IPS-11a (cell line): ENCODE results near the gene HMCN2.

ENCODE experiments used
- H3K4me3 ChIP-seq: one replicate; pipeline ENCODE4 v1.5.1; 2013; ENCODE audit warnings: low read depth, low read length, control low read depth

Gene HMCN2

DNA sequence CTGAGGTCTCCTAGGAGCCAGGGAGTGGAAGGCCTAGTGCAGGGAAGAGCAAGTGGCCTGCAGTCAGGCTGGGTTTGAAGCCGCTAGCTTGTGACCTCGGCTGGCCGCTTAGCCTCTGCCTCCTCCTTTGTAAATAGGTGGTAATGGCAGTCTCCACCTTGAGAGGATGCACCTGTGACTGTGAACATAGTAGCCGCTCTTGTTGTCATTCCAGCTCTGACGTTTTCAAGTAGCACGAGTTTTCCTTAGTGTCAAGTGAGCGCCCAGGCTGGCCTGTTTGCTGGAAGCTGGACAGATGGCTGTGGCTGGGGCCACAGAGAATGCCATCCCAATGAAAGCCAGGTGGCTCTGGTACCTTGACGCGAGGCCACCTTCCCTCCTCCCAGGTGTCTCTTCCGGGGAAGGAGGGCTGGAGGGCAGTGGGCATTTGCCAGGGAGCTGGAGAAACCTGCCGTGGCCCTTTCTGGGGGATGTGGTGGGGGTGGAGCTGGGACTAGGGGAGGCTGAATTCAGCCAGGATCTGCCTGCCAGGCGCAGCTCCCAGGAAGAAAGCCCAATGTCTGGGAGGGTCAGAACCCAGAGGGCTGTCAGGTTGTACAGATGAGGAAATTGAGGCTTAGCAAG is 181.7 kb downstream of the HMCN2 start:
- no peak overlapping the region for H3K4me3 ChIP-seq

DNA sequence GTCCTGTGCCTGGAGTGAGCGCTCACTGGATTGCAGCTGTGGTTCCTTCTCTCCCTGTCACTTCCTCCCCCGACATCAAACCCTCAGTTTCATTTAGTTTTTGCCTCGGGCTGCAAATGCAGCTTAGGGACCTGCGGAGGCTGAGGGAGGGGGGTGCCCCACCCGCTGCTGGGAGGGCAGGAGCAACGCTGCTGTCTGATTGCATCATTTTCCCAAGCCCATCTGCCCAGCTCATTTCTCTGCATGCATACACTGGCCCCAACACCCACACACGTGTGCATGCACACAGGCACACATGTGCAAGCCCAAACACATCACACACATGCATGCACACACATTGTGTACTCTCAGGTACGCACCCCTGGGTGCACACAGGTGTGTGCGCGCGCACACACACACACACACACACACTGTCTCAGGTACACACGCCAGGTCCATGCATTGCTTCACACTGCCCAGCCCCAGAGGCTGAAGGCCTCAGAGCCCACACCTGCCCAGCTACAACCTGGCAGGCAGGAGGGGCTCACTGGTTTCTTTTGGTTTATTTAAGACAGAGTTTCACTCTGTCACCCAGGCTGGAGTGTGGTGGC is 182.6 kb downstream of the HMCN2 start:
- H3K4me3 ChIP-seq, result no peak overlapping the region

DNA sequence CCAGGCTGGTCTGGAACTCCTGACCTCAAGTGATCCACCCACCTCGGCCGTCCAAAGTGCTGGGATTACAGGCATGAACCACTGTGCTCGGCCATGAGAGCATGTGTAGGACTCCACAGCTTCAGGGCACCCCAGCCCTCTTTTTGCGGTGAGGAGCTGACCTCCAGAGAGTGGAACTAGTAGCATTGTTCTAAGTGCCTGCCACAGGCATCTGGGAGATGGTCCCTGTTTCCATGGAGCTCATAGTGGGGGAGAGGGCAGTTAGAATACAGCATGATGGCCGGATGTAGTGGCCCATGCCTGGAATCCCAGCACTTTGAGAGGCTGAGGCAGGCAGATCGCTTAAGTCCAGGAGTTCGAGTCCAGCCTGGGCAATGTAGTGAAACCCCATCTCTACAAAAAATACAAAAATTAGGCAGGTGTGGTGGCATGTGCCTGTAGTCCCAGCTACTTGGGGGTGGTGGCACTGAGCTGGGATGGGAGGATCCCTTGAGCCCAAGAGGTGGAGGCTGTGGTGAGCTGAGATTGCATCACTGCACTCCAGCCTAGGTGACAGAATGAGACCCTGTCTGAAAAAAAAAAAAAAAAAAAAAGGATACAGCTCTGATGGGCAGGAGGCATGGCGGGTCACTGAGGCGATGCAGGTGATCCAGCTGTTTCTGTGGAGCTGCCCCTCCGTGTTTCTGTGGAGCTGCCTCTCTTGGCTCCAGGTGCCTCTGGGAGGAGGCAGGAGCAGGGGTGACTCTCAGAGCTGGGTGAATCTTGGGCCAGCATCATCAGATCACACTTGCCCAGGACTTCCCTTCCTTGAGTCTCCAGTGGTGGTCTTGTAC is 183.4 kb downstream of the HMCN2 start:
- no peak overlapping the region for H3K4me3 ChIP-seq

DNA sequence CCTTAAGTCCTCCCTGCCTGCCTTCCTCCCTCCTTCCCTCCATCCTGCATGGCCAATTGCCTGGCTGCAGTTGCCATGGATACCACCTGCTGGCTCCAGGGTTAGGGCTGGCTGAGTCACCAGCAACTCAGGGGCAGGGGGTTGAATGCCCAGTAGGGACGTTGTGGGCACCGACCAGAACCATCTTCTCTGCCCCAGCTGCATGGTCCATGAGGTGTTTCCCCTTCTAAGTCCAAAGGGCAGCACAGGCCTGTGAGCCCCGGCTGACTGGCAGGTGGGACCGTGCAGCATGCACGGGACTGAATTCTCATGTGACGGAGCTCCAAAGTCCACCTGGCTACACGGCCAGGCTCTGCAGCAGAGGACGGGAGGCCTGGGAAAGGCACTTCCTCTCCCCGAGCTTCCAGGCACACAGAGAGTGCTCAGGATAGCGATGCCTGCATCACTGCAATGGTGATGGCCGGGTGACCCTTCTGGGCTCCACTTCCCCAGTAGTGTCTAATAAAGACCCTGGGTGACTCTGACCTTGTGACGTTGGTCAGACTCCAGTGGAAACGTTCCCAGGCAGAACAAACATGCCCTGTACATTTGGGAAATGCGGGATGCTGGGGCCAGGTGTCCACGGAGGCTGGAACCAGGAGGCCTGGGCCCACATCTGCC is 184.9 kb downstream of the HMCN2 start:
- no peak overlapping the region for H3K4me3 ChIP-seq

DNA sequence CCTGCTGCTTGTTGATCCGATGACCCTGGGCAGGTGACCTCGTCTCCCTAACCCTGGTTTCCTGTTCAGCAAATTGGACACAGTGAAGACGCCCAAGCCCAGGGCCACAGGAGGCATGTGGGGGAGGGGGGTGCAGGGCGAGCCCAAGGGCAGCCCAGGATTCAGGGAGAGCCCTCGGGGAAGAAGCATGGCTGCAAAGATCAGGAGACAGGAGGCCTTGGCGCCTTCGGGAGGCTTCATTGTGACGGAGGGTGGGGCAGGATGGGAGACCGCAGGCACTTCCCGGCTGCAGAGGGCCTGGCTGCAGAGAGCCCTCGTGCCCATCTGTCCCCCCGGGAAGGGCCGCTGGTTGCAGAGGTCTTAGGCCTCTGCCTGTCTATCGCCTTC is 185.4 kb downstream of the HMCN2 start:
- H3K4me3 ChIP-seq, result no peak overlapping the region

DNA sequence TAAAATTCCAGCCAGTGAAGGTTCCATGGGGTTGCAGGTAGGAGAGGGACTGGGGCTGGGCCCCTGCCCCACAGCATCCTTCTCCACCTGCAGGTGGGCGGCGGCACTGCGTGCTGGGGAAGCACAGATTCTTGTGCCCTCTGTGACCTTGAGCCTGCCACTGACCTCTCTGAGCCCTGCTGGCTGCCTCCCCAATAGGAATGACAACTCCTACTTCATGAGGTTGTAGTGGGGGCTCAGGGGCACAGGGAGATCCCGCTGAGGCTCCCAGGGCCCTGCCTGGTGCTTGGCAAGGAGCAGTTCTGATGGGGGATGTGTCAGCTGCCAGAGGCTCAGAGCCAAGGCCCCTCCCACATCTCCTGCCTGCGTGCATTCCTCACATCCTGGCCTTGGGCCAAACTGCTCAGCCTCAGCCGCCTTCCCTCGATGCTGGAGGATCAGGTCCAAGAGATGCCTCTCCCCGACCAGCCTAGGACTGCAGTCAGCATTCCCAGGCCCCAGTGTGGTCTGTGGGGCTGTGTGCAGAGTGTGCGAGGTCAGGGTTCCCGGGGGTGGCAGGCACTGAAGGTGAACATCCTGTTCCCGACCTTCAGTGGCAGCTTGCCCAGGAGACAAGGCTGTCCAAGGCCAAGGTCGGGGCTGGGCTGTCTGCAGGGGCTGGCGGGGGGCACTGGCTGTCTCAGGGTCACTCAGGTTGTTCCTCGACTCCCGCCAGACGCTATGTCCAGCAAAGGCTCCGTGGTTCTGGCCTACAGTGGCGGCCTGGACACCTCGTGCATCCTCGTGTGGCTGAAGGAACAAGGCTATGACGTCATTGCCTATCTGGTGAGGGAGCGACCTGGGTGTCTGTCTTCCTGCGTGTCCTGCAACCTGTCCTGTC is 186.2 kb downstream of the HMCN2 start:
- H3K4me3 ChIP-seq, result no peak overlapping the region

DNA sequence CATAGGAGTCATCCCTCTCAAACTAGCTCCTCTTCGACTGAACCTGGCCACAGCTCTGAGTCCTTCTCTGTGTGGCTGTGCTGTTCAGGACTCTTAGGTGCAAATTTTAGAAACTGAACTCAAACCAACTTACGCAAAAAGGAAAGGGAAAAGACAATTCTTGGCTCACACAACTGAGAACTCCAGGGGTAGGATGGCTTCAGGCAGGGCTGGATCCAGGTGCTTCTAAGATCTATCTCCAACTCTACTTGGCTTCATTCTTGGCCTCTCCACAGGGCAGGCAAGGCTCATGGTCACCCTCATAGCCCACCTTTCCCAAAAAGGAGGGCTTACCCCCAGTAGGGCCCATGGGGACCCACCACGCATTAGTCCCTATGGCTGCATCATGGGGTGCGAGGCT is 187.3 kb downstream of the HMCN2 start:
- no peak overlapping the region for H3K4me3 ChIP-seq

DNA sequence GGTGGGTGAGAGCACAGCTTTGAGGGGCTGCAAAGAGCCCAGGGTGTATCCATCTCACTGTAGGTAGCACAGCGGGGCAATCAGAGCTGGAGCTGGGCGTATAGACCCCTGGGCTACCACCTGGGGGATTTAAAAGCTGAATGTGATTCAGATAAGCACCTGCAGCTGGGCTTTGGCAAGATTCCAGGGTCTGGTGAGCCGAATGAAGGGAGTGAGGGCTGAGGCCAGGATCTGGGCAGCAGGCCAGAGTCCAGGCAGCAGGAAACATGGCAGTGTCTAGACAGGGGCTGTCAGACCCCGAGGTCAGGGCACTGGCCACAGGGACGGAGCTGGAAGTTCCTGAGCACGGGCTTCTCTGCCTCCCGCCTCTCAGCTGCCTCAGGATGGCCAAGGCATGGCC is 187.9 kb downstream of the HMCN2 start:
- H3K4me3 ChIP-seq, result no peak overlapping the region

DNA sequence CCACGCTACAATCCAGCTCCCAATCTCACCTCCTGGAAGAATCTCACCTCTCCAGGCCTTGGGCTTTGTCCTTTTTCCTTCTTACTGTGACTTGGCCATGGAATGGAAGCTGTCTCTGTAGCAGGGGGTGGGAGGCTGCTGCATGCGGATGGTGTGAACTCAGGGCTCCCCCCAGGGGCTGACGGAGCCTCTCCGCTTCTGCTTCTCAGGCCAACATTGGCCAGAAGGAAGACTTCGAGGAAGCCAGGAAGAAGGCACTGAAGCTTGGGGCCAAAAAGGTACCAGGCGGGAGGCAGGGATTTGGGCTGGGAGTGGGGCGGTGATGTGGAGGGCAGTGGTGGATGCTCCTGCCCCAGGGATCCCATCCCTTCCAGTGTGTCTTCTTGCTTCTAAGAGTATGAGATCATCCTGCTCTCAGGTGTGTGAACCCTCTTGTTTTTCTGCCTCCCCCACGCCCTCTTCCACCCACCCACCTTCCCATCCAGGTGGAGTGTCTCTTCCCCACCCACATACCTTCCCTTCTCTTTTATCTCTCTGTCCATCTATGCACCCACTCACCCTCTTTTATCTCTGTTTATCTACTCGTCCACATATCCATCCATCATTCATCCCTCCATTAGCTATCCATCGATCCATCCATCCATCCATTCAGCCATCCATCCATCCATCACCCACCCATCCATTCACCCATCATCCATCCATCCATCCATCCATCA is 188.7 kb downstream of the HMCN2 start:
- no peak overlapping the region for H3K4me3 ChIP-seq

DNA sequence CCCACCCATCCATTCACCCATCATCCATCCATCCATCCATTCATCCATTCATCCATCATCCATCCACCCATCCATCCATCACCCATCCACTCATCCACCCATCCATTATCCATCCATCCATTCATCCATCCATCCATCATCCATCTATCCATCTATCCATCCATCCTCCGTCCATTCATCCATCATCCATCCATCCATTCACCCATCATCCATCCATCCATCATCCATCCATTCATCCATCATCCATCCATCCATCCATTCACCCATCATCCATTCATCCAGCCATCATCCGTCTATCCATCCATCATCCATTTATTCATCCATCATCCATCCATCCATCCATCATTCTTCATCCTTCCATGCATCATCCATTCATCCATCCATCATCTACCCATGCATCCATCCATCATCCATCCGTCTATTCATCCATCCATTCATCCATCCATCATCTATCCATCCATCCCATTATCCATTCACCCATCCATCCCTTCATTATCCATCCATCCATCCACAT is 189.3 kb downstream of the HMCN2 start:
- no peak overlapping the region for H3K4me3 ChIP-seq

DNA sequence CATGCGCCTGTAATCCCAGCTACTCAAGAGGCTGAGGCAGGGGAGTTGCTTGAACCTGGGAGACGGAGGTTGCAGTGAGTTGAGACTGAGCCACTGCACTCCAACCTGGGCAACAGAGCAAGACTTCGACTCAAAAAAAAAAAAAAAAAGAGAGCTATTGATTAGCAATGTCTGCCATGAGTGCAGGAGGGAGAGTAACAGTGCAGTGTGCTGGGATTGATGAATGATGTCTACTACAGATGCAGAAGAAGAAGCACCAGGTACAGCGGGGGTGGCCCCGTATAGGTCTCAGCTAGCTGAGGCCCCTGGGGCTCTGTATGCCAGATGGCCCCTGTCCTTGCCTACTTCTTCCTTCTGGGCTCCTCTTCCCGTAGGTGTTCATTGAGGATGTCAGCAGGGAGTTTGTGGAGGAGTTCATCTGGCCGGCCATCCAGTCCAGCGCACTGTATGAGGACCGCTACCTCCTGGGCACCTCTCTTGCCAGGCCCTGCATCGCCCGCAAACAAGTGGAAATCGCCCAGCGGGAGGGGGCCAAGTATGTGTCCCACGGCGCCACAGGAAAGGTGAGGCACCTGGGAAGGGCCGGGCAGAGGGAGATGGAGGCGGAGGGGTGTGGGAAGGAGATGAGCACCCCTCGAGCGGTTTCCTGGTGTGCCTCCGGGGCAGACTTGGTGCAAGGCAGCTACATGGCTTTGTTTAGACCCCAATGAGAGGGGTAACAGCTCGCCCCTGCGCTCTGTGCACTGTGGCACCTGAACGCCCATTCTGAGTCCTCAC is 192.7 kb downstream of the HMCN2 start:
- H3K4me3 ChIP-seq, result no peak overlapping the region

DNA sequence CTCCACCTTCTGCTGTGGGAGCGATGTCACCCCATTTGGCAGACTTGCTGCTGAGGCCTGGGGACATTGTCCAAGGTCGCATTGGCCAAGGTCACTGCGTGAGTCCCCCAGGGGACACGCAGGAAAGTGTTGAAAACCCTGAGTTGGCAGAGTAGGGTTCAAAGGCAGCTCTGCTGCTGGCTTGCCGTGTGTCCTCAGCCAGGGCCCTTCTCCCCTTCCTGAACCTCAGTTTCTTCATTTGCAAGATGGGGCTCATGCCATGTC is 193.2 kb downstream of the HMCN2 start:
- no peak overlapping the region for H3K4me3 ChIP-seq

DNA sequence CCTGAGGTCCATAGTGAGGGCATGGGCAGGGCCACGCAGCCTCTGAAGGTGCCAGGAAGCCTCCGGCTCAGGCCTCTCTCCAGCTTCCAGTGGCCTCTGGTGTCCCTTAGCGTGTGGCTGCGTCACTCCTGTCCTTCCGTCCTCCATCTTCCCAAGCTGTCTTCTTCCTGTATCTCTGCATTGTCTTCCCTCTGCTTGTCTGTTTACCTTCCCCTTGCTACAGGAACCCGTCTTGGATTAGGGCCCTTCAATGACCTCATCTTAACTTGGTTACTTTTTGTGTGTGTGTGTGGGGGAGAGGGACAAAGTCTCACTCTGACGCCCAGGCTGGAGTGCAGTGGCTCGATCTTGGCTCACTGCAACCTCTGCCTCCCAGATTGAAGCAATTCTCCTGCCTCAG is 193.6 kb downstream of the HMCN2 start:
- H3K4me3 ChIP-seq, result no peak overlapping the region

DNA sequence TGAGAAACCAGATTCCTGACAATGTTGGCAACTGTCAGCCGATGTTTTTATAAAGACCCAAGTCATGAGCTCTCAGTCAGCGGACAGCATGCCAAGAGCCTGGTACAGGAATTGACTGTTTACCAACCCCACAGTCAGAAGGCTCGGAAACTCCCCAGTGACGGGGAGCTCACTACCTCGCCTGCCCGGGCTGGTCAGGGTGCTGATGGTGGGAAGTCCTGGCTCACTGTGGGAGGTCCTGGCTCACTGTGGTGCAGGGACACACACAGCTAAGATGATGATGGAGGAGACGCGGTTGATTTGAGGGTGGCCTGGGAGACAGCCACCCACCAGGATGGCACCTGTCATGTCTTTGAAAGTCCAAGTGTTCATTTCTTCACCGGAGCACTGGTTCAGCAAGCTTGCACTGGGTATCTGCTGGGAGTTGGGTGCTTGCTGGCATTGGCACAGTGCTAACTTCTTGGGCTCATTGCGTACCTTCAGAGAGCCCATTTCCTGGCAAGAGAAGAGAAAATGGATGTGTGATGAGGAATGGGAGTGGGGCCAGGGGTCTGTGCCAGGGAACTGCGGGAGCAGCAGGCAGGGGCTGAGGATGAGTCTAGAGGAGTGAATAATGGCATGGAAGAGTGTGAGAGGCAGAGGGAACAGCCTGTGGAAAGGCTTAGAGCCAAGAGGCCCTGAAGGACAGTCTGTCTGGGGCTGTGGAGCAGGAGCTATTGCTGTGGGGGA is 194.5 kb downstream of the HMCN2 start:
- H3K4me3 ChIP-seq, result no peak overlapping the region

DNA sequence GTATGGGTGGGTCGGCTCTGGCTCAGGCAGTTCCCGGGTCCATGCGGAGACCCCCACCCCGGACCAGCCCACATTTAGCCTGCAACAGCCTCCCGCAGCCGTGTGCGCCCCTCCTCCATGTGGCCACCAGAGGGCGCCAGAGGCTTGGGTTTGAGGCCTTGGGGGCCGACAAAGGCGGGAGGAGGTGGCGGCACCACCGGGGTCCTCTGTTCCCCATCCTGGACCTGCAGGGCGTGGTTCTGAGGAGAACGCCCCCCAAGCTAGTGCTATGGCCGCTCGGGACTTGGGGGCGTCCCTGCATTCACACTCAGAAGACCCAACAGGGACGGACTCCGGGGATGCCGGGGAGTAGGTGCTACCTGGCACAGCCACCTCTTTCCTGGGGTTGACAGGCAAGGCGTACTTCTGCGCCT is 195.7 kb downstream of the HMCN2 start:
- no peak overlapping the region for H3K4me3 ChIP-seq

DNA sequence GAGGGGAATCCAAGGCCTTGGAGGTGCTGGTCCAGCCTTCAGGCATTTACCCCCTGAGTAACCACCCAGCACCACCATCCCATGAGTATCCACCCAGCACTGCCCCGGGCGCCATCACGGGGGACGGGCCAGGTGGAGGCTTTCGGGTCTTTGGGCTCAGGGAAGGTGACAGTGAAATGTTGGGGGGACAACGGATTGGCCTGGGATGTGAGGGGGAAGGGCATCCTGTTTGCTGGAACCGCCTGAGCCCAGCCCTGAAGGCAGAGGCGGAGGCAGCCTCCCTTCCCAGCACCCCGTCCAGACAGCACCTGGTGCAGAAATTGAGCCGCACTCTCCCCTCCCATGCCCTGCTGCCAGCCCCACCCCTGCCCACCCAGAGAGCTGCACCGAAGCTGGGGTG is 196.2 kb downstream of the HMCN2 start:
- H3K4me3 ChIP-seq, result no peak overlapping the region

DNA sequence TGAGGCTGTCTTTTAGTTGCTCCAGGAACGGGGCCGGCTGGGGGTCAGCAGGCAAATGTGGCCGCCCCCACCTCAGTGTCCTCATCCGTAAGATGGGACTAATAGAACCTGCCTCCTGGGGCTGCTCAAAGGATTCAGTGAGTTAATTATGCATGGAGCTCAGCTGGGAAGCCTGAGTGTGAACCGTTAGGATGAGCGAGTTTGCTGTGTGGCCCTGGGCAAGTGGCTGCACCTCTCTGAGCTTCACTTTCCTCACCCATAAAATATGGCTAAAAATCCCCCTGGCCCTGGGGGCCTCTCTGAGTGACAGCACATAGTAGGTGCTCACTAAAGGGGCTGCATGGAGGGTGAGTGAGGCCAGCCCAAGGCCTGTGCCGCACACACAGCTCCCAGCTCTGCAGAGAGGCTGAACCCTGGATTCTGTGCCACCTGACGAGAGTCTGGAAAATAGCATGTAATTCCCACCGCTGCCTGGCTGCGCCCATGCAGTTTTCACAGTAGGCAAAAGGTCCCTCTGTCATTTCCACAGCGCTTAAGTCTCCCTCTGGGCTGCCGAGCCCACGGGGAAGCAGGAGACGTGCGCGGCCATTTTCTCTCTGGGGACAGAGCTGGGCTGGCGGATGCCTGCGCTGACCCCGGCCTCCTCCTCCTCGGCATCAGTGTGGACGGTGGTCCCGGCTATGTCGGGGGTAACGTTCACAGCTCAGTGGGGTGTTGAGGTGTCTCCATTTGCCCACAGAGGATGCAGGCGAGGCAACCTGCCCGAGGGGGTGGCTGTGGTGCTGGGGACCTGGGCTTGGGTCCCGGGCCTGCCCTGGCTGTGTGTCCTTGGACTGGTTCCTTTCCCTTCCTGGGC is 197.4 kb downstream of the HMCN2 start:
- no peak overlapping the region for H3K4me3 ChIP-seq
